Measurements from ENCODE around the gene NFKBIA.
"Not testable (repeated sequence)": the region's sequence is repeated elsewhere in the genome, so short reads cannot be mapped to it uniquely, and the experiment has no call there.

Gene NFKBIA

DNA sequence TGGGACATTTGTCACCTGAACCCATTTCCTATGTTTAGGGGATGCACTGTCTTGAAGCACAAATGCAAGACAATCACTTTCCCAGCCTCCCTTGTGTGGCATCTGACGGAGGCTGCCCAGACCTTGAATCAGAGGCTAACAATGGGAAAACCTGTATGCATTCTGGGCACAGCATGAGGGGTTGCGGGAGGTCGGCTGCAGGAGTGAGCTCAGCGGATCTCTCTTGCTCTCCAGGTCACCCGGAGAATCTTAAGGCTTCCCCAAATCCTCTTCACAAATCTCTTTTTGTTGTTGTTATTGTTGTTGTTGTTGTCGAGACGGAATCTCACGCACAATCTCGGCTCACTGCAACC lies 15.3 kb downstream of the NFKBIA start:
- no peak for DNase-seq

DNA sequence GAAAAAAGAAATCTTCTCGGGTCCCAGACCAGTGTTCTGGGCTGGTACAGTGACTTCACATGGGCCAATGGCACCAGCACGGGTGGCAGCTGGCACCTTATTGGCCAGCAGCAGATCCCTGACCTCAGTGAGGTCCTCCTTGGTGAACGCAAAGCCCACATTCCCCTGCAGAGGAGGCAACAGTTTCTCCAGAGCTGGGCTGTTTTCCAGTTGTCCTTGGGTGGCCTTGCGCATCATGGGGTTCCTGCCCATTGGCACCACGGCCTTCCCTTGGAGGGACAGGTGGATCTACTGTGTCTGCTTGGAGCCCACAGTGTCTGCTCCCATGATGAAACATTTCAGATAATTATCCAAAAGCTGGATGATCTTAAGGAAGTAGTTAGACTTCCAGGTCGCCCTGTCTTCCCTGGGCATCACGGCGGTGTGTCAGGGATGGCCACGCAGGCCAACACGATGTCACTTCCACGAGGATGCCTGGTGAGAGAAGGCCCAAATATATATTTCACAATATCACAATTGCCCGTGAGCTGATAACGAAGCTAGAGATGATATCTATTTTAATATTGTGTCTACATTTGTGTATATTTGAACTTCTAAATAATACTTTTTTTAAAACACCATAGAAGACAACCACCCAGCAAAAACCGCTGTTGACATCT lies 15.8 kb downstream of the NFKBIA start:
- no peak for DNase-seq

DNA sequence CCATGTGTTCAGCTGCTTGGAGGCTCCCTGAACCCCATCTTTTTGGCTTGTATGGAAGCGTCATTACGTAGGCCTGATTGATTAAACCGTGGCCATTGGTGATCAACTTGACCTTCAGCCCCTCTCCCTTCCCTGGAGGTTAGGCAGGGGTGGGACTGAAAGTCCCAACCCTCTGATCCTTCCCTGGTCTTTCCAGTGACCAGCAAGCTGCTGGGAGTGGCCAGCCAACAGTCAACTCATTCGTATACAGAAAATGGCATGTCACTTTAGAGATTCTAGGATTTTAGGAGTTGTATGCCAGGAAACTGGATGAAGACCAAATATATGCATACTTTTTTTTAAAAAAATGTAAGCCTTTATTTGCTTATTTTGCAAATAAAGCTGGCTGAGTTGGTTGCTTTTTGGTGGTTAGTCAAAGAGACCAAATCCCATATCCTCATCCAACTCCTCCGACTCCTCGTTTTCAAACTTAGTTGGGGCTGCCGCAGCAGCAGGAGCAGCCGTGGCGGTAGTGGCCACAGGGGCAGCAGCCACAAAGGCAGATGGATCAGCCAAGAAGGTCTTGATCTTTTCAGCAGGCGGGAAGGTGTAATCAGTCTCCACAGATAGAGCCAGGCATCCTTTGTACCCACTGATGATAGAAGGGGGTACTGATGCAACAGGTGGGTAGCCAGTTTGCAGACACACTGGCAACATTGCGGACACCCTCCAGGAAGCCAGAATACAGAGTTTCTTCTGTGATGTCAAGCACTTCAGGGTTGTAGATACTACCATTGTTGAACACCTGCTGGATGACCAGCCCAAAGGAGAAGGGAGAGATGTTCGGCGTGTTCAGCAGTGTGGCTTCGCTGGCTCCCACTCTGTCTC lies 16.6 kb downstream of the NFKBIA start:
- no peak for DNase-seq

DNA sequence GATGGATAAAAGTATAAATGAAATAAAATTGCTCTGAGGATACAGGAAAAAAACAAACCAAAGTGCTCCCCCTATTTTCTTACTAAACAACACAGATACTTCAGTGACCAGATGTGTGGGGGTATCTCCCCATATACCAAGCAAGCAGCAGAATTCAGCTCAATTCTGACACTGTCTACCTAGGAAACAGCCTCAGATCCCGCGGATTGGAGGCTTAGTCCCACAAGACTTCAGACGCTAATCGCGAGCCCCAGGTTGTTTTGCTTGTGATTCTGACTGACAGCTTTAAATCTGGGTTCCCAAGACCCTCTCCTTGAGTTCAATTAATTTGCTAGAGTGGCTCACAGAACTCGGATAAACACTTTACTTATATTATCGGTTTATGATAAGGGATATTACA lies 17.3 kb downstream of the NFKBIA start:
- no peak for DNase-seq

DNA sequence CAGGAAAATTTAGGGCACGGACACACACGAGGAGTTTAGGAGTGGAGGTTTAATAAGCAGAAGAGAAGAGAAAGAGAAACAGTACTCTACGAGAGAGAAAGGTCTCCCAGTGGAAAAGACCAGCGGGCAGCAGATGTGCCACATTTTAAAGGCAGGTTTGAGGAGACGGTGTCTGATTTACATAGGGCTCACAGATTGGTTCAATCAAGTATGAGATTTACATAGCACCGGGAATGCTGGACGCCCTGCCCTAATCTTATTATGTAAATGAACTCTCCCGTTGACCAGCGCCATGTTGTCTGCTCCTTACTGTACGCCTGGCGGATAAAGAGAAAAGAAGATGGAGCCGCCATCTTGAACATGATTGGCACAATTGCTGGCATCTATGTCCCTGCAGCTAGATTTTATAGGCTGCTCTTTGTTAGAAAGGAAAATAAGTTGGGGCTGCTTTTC lies 17.9 kb downstream of the NFKBIA start:
- no peak for DNase-seq

DNA sequence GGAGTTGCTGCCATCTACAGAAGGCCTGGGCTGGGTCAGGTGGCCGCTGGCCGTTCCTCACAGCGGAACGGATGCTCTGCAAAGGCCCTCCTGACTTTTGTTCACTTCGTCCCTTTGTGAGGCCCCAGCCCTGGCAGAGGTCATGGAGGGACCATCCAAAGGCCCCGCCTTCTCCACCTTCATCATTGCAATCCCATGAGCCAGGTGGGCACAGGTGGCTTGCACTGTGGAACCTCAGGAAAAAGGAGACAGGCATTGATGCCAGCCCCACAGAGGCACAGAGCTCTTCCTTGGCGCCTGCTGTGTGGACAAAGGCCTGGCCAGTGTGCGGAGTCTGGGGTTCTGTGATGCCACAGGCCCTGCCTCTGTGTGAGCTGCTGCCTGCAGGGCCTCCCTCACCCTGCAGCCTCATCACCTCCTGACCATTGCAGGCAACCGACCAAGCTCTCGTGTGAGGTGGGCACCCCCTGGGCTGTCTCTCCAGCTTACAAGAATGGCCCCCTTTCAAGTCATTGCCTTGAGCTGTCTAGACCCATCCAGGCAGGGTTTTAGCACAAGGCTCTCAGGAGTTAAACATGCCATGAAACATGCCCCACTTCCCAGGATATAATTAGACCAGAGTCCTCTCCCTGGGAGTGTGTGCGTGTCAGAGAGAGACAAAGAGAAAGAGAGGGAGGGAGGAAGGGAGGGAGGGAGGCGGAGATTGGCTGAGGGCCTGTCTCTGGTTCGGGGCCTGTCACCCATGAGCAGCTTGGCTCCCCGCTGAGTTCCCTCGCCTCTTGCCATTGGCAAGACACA lies 19.3 kb downstream of the NFKBIA start:
- DNase-seq: peak; percentile 94

DNA sequence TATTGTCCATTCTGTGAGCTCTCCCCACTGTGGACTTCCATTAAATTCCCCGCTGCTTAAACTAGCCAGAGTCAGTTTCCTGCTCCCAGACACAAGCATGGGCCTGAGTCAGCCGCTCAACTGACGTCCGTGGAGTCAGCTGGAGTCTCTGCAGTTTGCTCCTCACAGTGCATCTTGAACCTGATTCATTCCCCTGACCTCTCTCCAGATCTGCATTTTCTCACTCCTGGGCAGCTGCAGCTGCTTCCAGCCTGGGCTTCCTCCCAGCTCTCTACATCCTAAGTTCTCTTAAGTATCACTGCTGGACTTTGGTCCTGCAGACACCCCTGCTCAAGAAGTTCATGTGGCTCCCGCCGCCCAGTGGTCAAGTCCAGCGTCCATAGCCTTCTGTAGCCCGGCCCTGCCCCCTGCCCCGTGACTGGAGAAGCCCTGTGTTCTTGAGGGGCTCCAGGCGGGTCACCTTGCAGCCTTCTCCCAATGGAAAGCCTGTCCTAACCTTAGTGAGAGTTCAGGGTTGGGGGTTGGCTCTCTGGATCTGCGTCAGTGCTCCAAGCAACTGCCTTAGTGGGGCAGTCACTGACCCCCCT lies 20.0 kb downstream of the NFKBIA start:
- peak; percentile 86 for DNase-seq

DNA sequence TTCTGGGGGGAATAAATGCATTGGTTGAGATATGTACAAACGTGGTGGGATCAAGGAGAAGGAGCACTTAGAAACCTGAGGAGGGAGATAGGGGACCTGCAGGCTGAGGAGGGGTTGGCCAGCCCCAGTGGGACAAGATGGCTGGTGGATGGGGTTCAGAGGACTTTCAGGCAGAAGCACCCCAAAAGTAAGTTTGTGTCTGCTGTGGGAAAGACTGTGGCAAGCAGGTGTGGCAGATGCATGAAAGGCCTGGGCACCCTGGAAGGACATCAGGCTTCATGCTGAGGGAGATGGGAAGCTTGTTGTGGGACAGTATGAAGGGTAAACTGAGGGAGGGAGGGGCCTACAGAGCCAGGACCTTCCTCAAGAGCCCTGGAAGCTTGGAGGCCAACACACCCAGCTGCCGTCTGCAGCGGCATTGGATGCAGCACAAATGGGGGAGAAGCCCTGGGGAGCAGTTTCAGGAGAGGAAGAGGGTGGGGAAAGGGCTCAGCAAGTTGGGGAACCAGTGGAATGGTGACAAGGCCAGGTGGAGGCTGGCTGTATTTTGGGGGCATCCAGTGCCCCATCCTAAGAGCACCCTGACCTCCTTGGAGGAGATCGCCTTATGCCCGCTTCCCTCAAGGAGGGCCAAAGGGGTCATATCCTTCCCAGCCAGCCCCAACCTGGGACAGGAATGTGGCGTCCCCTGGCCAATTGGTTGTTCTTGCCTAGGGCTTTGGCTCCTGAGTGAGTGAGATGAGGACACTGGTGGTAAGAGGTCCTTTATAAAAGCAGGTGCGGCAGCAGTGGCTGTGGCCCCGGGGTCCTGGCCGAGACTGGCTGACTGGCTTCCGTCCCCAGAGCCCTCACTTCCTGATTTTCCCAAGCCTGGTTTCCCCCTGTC lies 20.7 kb downstream of the NFKBIA start:
- no peak for DNase-seq

DNA sequence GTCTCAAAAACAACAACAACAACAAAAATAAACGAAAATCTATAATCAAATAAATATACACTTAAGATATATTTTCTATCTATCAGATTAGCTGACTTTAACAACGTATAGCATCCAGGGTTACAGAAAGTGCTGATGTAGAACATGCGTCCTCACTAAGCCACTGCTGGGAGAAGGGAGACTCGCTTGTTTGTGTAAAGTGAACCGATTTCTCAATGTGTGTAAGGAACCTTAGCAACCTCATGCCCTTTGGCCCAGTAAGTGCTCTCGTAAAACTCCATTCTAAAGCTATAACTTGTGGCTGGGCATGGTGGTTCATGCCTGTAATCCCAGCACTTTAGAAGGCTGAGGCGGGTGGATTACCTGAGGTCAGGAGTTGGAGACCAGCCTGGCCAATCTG lies 23.8 kb downstream of the NFKBIA start:
- DNase-seq: no peak

DNA sequence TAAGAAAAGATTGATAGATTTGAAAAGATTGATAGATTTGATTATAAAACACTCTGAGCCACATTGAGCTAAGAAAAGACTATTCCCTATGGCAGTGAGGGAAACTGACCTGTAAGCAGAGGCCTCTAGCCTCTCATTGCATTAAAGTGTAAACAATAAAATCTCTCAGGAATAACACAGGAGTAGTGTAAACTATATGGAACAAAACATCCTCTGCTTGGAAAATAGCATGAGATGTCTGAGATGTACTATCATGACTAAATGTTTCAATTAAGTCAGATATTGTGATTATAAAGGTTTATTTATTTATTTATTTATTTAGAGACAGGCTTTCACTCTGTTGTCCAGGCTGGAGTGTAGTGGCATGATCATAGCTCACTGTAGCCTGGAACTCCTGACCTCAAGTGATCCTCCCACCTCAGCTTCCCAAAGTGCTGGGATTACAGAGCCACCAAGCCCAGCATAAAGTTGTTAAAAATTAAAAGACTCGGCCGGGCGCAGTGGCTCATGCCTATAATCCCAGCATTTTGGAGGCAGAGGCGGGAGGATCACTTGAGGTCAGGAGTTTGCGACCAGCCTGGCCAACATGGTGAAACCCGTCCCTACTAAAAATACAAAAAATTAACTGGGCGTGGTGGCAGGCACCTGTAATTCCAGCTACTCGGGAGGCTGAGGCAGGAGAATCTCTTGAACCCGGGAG lies 25.2 kb downstream of the NFKBIA start:
- not testable (repeated sequence) for DNase-seq

DNA sequence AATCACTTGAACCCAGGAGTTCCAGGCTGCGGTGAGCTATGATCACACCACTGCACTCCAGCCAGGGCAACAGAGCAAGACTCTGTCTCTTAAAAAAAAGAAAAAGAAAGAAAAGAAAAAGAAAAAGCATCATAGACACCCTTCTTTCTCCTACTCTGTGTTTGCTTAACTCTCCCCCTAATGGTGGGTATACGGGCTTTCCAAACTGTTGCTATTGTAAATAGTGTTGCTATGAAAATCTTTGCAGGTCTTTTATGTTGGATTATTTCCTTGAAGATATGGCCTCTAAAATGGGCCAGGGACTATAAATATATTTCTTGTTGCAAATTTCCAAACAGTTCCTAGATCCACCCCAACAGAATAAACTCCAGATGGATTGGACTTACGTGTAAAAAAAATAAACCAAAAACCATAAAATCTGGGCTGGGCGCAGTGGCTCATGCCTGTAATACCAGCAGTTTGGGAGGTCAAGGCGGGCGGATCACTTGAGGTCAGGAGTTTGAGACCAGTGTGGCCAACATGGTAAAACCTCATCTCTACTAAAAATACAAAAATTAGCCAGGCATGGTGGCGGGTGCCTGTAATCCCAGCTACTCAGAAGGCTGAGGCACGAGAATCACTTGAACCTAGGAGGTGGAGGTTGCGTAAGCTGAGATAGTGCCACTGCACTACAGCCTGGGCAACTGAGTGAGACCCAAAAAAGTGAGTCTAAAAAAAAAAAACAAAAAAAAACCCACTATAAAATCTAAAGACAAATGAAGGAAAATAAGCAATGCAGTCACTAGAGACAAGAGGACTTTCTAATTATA lies 25.9 kb downstream of the NFKBIA start:
- no peak for DNase-seq

DNA sequence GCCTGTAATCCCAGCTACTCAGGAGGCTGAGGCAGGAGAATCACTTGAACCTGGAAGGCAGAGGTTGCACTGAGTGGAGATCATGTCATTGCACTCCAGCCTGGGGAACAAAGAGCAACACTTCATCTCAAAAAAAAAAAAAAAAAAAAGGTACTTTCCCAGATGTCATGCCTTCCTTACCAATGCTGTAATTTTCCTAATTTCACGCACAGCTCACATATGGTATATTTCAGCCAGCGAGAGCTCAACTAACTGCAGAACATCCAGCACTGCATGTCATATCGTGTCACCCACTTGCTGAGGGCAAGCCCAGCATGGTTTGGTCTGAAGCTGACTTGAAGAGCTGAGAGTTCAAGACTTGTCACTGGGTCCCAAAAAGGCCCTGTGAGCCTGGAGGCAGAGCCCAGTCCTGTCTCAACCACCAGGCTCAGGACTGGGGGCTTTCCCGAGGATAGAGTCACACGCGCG lies 29.0 kb downstream of the NFKBIA start:
- DNase-seq: peak; percentile 24

DNA sequence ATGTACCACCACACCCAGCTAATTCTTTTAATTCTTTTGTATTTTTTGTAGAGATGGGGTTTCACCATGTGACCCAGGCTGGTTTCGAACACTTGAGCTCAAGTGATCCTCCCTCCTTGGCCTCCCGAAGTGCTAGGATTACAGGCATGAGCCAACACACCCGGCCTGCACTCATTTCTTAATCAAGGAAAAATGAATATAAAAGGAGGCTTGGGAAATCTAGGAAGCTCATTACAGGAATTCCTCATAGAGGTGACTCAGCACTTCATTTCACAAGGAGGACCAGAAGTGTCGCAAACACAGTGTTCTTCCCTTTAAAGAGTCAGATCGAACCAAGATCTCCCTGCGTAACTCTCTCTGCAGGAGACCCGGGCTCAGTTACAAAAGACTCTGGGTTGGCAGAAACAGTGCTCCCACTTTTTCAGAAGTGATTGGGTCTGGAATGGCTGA lies 30.3 kb downstream of the NFKBIA start:
- DNase-seq: peak; percentile 96

DNA sequence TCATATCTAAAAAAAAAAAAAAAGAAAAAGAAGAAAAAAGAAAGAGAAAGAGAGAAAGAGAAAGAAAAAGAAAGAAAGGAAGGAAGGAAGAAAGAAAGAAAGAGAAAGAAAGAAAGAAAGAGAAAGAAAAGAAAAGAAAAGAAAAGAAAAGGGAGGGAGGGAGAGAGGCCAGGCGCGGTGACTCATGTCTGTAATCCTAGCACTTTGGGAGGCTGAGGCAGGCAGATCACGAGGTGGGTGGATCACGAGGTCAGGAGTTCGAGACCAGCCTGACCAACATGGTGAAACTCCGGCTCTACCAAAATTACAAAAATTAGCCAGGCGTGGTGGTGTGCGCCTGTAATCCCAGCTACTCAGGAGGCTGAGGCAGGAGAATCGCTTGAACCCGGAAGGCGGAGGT lies 31.3 kb downstream of the NFKBIA start:
- DNase-seq: not testable (repeated sequence)

DNA sequence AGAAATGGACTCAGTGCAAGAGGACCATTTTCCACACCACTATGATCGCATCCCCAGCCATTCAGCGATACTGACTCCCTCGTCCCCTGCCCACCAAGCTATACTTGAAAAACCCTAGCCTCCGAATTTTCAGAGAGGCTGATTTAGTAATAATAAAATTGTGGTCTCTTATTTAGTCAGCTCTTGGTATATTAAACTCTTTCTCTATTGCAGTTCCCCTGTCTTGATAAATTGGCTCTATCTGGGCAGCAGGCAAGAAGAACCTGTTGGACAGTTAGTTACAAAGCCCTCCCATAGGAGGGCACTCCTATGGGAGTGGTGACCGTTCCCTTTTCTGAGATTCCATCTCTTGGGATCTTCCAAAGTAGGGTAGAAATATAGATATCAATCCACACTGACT lies 33.6 kb downstream of the NFKBIA start:
- DNase-seq: no peak

DNA sequence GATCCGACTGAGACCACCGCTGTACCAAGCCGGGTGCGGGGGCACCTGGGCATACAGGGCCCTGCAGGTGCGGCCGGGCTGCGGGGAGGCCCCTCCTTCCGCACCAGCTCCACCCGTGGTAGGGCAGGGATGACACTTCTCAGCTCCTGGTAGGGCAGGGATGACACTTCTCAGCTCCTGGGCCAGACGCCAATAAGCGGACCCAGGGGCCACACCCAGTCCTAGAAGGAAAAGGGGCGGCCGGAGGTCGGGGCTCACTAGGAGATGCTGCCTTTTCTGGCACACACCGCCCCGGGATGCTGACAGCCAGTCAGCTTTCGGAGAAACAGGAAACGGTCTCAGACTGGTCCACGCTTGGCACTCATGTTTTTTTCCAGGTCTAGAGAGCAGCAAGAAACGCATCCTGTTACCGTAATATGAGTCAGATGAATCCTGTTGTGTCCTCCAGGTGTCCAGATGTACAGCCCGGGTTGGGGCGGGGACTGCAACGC lies 34.8 kb downstream of the NFKBIA start:
- DNase-seq: peak; percentile 15

DNA sequence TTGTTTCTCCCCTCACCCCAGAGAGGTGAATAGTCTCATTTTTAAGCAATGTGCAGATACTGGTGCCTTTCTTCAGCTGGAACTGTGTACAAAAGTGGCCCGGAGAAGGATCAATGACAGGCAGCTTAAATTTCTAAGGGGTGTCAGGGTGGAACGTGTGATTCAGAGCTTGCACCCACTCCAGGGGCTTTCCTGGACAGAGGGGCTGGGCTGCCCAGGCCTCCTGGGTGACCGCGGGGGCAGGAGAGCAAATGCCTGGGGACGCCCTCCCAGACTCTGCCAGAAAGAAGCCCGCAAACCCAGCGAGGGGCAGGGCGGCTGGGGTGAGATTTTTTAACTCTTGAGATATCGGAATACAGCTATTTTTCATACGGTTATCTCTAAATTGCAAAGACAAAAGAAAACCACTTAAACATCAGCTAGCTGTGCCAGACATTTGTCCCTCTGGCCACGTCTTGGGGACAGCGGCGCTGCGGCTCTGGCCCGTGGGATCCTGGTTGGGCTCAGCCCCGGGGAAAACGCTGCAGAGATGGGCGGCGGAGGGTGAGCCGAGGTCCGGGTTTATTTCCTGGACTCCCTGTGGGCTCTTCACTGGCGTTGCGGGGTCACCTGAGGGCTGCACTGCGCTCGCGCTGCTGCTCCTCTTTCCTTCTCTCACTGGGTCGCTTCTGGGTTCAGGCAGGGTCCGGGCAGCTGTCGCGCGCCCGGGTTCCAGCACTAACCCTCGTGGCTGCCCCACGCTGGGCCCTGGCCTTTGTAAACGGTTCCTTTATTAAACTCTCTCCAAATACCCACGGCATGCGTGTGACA lies 35.8 kb downstream of the NFKBIA start:
- DNase-seq: no peak

DNA sequence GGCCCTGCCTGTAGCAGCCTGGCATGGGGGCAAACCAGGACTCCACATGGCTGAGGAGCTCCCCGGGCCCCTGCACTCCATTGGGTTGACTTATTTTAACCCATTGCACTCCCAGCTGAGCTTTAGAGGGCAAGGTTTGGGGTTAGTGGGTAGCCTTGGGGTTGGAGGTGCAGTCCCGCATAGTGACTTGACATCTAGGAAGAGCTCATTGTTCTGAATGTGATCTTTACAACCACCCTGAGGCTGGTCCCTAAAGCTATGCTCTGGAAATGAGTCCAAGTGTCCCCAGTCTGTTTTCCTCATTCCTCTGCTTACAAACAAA lies 36.4 kb downstream of the NFKBIA start:
- no peak for DNase-seq

DNA sequence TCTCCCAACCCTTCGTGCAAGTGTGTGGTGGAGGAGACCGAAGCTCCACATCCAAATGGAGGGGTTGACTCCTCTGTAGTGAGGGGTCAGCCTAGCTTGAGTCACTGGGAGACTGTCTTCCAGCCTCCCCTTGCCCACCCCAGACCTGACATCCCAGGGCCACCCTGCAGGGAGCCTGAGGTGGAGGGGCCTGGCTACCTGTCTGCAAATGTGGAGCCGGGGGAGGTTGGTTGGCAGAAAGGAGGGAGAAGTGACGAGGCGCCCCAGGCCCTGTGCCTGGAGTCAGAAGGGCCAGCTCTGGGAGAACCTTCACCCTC lies 37.5 kb downstream of the NFKBIA start:
- no peak for DNase-seq

DNA sequence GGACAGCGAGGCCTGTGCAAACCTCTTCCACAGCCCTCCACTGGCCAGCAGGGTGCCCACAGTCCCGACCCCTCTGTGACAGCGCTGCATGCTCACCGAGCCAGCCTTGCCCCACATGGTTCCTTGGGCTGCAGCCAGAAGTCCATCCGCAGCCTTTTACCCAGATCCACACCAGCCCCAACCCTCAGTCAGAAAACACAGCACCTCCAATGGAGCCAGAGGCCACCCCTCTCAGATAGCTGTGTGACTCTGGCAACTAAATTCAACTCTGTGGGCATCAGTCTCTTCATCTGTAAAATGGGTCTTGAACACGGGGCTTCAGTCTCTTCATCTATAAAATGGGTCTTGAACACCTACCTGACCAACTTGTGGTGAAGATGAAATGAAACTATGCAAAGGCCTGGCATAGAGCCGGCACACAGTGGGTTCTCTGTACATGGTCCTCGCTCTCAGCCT lies 38.0 kb downstream of the NFKBIA start:
- DNase-seq: no peak

Measured in fibroblast of skin of right biceps (primary cell).